Hematopoietic multipotent progenitor cell treated with erythropoietin and hydrocortisone succinate and interleukin-3 and kit ligand, for 4 days (in vitro differentiated cells): ENCODE data around the gene SLC12A6.

Source experiments
- DNase-seq: peaks from one replicate; pipeline ENCODE4 v3.0.0-alpha.2; 2015

SLC12A6 gene

GRCh38 chr15:34327906-34328305, 9.7 kb downstream of the SLC12A6 start:
- DNase-seq, result no peak

- no peak for DNase-seq
Observed at GRCh38 chr15:34325368-34325767, 12.2 kb downstream of the SLC12A6 start.

GRCh38 chr15:34324933-34325332, 12.6 kb downstream of the SLC12A6 start:
- DNase-seq, result no peak

- DNase-seq, result no peak
Observed at GRCh38 chr15:34323217-34323616, 14.4 kb downstream of the SLC12A6 start.

GRCh38 chr15:34318277-34319079, 19.1 kb downstream of the SLC12A6 start:
- DNase-seq, result peak; percentile 88

- DNase-seq, result peak; percentile 54
Observed at GRCh38 chr15:34314491-34315490, 22.8 kb downstream of the SLC12A6 start.

- DNase-seq, result peak; percentile 83
Observed at GRCh38 chr15:34311563-34311962, 26.0 kb downstream of the SLC12A6 start.

GRCh38 chr15:34304613-34305012, 33.0 kb downstream of the SLC12A6 start:
- no peak for DNase-seq

- no peak for DNase-seq
Observed at GRCh38 chr15:34301058-34301457, 36.5 kb downstream of the SLC12A6 start.

- no peak for DNase-seq
Observed at GRCh38 chr15:34297059-34297458, 40.5 kb downstream of the SLC12A6 start.

GRCh38 chr15:34292621-34293020, 45.0 kb downstream of the SLC12A6 start:
- DNase-seq, result no peak

GRCh38 chr15:34284937-34285336, 52.6 kb downstream of the SLC12A6 start:
- DNase-seq, result peak; percentile 57

GRCh38 chr15:34282384-34282783, 55.2 kb downstream of the SLC12A6 start:
- no peak for DNase-seq

- peak; percentile 24 for DNase-seq
Observed at GRCh38 chr15:34280193-34280592, 57.4 kb downstream of the SLC12A6 start.

- DNase-seq, result no peak
Observed at GRCh38 chr15:34279368-34279767, 58.2 kb downstream of the SLC12A6 start.

- no peak for DNase-seq
Observed at GRCh38 chr15:34275721-34276120, 61.9 kb downstream of the SLC12A6 start.

GRCh38 chr15:34275154-34275553, 62.4 kb downstream of the SLC12A6 start:
- no peak for DNase-seq

GRCh38 chr15:34271493-34271892, 66.1 kb downstream of the SLC12A6 start:
- DNase-seq, result peak; percentile 48

GRCh38 chr15:34266751-34267150, 70.8 kb downstream of the SLC12A6 start:
- DNase-seq, result no peak

- DNase-seq, result no peak
Observed at GRCh38 chr15:34264076-34264475, 73.5 kb downstream of the SLC12A6 start.

GRCh38 chr15:34262362-34262761, 75.2 kb downstream of the SLC12A6 start:
- DNase-seq, result no peak

GRCh38 chr15:34259566-34259965, 78.0 kb downstream of the SLC12A6 start:
- DNase-seq, result peak; percentile 59

GRCh38 chr15:34258151-34258550, 79.4 kb downstream of the SLC12A6 start:
- no peak for DNase-seq

GRCh38 chr15:34252545-34252944, 85.0 kb downstream of the SLC12A6 start:
- DNase-seq, result peak; percentile 37
